GM12878 (cell line): ENCODE data around the gene LHFPL4. TPM values are rescaled to one million over a fixed set of nuclear protein-coding genes. Genes with fewer than 3 reads are reported as not detected.

Experiments used
- ATAC-seq: fragments of 200-7000 bp; cut with Tn5 transposase; 3 replicates; pipeline ENCODE4 v1.9.1; 2020; ENCODE audit warnings: mild to moderate bottlenecking, moderate library complexity
- BruUV-seq: library from RNA; stranded (reverse); fragments of 400-500 nt; replicated peaks from 2 replicates; lab custom pipeline; 2021; lab: Mats Ljungman, UMichigan
- CTCF ChIA-PET: fragments of 300-600 bp; sonication (Branson Sonifier 250); formaldehyde crosslinking; extraction: SDS; loops from one replicate; lab custom pipeline; 2021; ENCODE audit warnings: inconsistent platforms; lab: Yijun Ruan, JAX
- POLR2A ChIA-PET: fragments of 350-600 bp; formaldehyde crosslinking; extraction: SDS; loops from one replicate; lab custom pipeline; 2021; ENCODE audit warnings: inconsistent platforms; lab: Charles Lee
- RAD21 ChIA-PET: fragments of 300-600 bp; sonication (Branson Sonifier 250); formaldehyde crosslinking; loops from one replicate; lab custom pipeline; 2023; ENCODE audit warnings: antibody characterized with exemption; ENCODE audit not compliant: unreplicated experiment; lab: Charles Lee
- SMC1A ChIA-PET: fragments of 300-600 bp; sonication (Branson Sonifier 250); formaldehyde crosslinking; loops from one replicate; lab custom pipeline; 2023; ENCODE audit not compliant: unreplicated experiment, uncharacterized antibody; lab: Charles Lee
- DNase-seq: peaks from one replicate; pipeline ENCODE4 v3.0.0-alpha.2; 2011; ENCODE audit warnings: low read depth, low spot score
- FAIRE-seq: peaks from 3 replicates; lab custom pipeline; 2011; peaks lifted over from hg19 to GRCh38; lab: Jason Lieb, UNC
- H2AFZ ChIP-seq: 2 replicates; pipeline ENCODE4 v1.6.0; 2011; ENCODE audit warnings: low read depth, low read length, control low read depth; ENCODE audit not compliant: control insufficient read depth
- H3K27ac ChIP-seq: 2 replicates; pipeline ENCODE4 v1.5.1; 2011; ENCODE audit warnings: control low read depth; ENCODE audit not compliant: control insufficient read depth, insufficient read depth
- H3K27me3 ChIP-seq, 2 experiments: replicated peaks in 1 of 2; 2 replicates each; pipeline versions ENCODE4 v1.6.0 to v1.6.1; 2011; ENCODE audit warnings: low read length in 1 of 2; ENCODE audit not compliant: control insufficient read depth in 2 of 2, insufficient read depth in 2 of 2
- H3K36me3 ChIP-seq, 2 experiments: 2 replicates each; pipeline ENCODE4 v1.5.1; 2011; ENCODE audit warnings: low read length in 1 of 2; ENCODE audit not compliant: control insufficient read depth in 2 of 2, insufficient read depth in 2 of 2
- H3K4me1 ChIP-seq: 2 replicates; pipeline ENCODE4 v1.6.1; 2011; ENCODE audit warnings: mild to moderate bottlenecking, low read length, moderate library complexity, mixed read lengths; ENCODE audit not compliant: control insufficient read depth, insufficient read depth
- H3K4me2 ChIP-seq: 2 replicates; pipeline ENCODE4 v1.6.0; 2011; ENCODE audit warnings: control low read depth; ENCODE audit not compliant: control insufficient read depth, insufficient read depth
- H3K4me3 ChIP-seq: fragments of 200-600 bp; sonication (generic); 2 replicates; pipeline ENCODE4 v1.5.1; 2016
- H3K79me2 ChIP-seq: 2 replicates; pipeline ENCODE4 v1.6.0; 2011; ENCODE audit warnings: low read length; ENCODE audit not compliant: control insufficient read depth, insufficient read depth
- H3K9ac ChIP-seq: 2 replicates; pipeline ENCODE4 v1.8.0; 2011; ENCODE audit warnings: low read length, control low read depth, mixed read lengths; ENCODE audit not compliant: control insufficient read depth, insufficient read depth
- H3K9me3 ChIP-seq: replicated peaks from 3 replicates; pipeline ENCODE4 v1.5.1; 2011; ENCODE audit warnings: mild to moderate bottlenecking, low read length; ENCODE audit not compliant: control insufficient read depth, insufficient read depth
- H4K20me1 ChIP-seq: 2 replicates; pipeline ENCODE4 v1.6.0; 2011; ENCODE audit not compliant: control insufficient read depth, insufficient read depth
- BHLHE40 ChIP-seq, 2 experiments: fragments of 450-650 bp in 1 of 2; IDR thresholded peaks; 2 replicates each; pipeline ENCODE4 v1.6.1; 2011 to 2017; ENCODE audit warnings: low read depth in 2 of 2, borderline replicate concordance in 1 of 2, improper control_type of control experiment in 1 of 2, low read length in 1 of 2, mild to moderate bottlenecking in 1 of 2
- FOXK2 ChIP-seq: fragments of 450-650 bp; IDR thresholded peaks from 2 replicates; pipeline ENCODE4 v1.6.1; 2017; ENCODE audit warnings: mild to moderate bottlenecking, moderate library complexity
- NR2C2 ChIP-seq: IDR thresholded peaks from 2 replicates; pipeline ENCODE4 v1.6.1; 2011; ENCODE audit warnings: borderline replicate concordance, low read depth; ENCODE audit not compliant: control insufficient read depth, insufficient read length
- SPI1 ChIP-seq: IDR thresholded peaks from 2 replicates; pipeline ENCODE4 v1.6.1; 2011; ENCODE audit warnings: low read depth, mild to moderate bottlenecking, low read length, moderate library complexity, borderline replicate concordance; ENCODE audit not compliant: insufficient read depth
- SRF ChIP-seq, 2 experiments: IDR thresholded peaks; 2 replicates each; pipeline ENCODE4 v1.6.1; 2011; ENCODE audit warnings: low read depth in 2 of 2, low read length in 2 of 2, mild to moderate bottlenecking in 1 of 2, moderate library complexity in 1 of 2
- SUPT20H ChIP-seq: IDR thresholded peaks from 2 replicates; pipeline ENCODE4 v1.6.1; 2011; ENCODE audit warnings: low read depth, mild to moderate bottlenecking, low read length, moderate library complexity, borderline replicate concordance; ENCODE audit not compliant: control insufficient read depth
- SUZ12 ChIP-seq: fragments of 200-600 bp; sonication (generic); IDR thresholded peaks from one replicate; pipeline ENCODE4 v1.6.1; 2018; ENCODE audit warnings: antibody characterized with exemption, mild to moderate bottlenecking; ENCODE audit not compliant: unreplicated experiment
- ZNF207 ChIP-seq: fragments of 450-650 bp; IDR thresholded peaks from 2 replicates; pipeline ENCODE4 v1.6.1; 2014; ENCODE audit warnings: antibody characterized with exemption, mild to moderate bottlenecking, borderline replicate concordance
- ZZZ3 ChIP-seq: IDR thresholded peaks from 2 replicates; pipeline ENCODE4 v1.6.1; 2011; ENCODE audit warnings: low read depth; ENCODE audit not compliant: control insufficient read depth, insufficient read length
- WGBS: methylation state at CpG from one replicate; pipeline ENCODE4 v1.1.6; 2016; ENCODE audit warnings: low lambda C conversion rate; ENCODE audit not compliant: insufficient replicate concordance, insufficient coverage; ENCODE audit errors: missing lambda C conversion rate; 5-methylcytosine and 5-hydroxymethylcytosine counted together
- in situ Hi-C: fragments of 300-500 bp; cut with MboI; formaldehyde crosslinking; loops from 9 replicates; pipeline ENCODE4 v1.14.3; 2018; ENCODE audit warnings: mixed read lengths
- intact Hi-C: fragments of 100-400 bp; cut with micrococcal nuclease; formaldehyde crosslinking; loops from one replicate; pipeline ENCODE4 v1.14.2; 2022; ENCODE audit not compliant: unreplicated experiment
- polyA plus RNA-seq, 11 experiments: library from polyadenylated mRNA; depleted of rRNA in 4 of 11; unstranded in 6 of 11; stranded (reverse) in 5 of 11; fragments of >200 nt; fragmentation: Nextera tagmentation in 4 of 11; fragmentation: Illumina TruSeq in 1 of 11; extraction: Ambion mirVana in 4 of 11; extraction: Trizol in 1 of 11; gene quantifications; 1 replicate in 1 of 11; 2 replicates in 10 of 11; pipeline versions ENCODE4 v1.2.1 to v1.2.3, GENCODE V29; 2011 to 2016; ENCODE audit warnings: inconsistent platforms in 2 of 11, missing spikeins in 2 of 11, low read depth in 1 of 11
- total RNA-seq, 4 experiments: library from RNA; depleted of rRNA in 3 of 4; stranded (reverse); fragments of >200 nt in 3 of 4; fragmentation: Illumina TruSeq in 1 of 4; extraction: Trizol in 1 of 4; gene quantifications; 2 replicates each; pipeline versions ENCODE4 v1.2.1 to v1.2.3, GENCODE V29; 2013 to 2021
- TF ChIP-seq, protein P1 (sequence below): fragments of 450-650 bp; IDR thresholded peaks from 2 replicates; pipeline ENCODE4 v1.6.1; 2017; ENCODE audit warnings: mild to moderate bottlenecking

LHFPL4 gene
- total and polyA plus RNA-seq, 10 of the 15 experiments (the other 5 are each of a cell fraction or from before 2014, with no cell fraction given) = 0.05 to 0.15 TPM; not detected in 8

DNA sequence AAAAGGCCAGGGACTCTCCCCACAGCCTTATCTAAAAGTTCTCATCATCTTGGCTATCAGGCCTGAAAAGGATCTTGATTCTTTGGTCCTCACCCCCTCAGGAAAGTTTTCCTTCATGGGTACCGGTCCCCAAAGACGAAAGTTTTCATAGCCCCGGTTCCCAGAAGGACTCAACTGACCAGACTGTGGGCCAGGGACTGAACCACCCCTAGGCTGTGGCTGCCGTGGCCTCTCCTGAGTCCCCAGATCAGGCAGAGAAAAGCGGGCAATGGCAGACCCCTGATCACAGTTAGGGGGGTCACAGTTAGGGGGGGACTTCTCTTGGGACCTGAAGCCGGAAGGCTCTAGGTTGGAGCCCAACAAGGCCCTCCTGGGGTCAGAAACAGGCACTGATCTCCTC, 54.8 kb downstream of the LHFPL4 start:
- WGBS = 64% methylated on average over 6 of the region's 6 CpGs
- no peak for TF ChIP-seq NR2C2
- TF ChIP-seq SUPT20H = no peak
- no peak for TF ChIP-seq FOXK2
- TF ChIP-seq, protein P1, sequence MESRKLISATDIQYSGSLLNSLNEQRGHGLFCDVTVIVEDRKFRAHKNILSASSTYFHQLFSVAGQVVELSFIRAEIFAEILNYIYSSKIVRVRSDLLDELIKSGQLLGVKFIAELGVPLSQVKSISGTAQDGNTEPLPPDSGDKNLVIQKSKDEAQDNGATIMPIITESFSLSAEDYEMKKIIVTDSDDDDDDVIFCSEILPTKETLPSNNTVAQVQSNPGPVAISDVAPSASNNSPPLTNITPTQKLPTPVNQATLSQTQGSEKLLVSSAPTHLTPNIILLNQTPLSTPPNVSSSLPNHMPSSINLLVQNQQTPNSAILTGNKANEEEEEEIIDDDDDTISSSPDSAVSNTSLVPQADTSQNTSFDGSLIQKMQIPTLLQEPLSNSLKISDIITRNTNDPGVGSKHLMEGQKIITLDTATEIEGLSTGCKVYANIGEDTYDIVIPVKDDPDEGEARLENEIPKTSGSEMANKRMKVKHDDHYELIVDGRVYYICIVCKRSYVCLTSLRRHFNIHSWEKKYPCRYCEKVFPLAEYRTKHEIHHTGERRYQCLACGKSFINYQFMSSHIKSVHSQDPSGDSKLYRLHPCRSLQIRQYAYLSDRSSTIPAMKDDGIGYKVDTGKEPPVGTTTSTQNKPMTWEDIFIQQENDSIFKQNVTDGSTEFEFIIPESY = no peak
- TF ChIP-seq SRF (IDR thresholded peaks at IDR 0.05; ENCODE audit: low read depth in 2 of 2, low read length in 2 of 2) = no peak
- TF ChIP-seq ZNF207 = no peak
- no peak for TF ChIP-seq SUZ12
- no peak for TF ChIP-seq SPI1
- TF ChIP-seq BHLHE40 (IDR thresholded peaks at IDR 0.05; ENCODE audit: borderline replicate concordance in 1 of 2, low read depth in 2 of 2, low read length in 1 of 2) = no peak
- no peak for TF ChIP-seq ZZZ3
- Histone ChIP-seq H3K4me1 (no peaks in the 10 kb centered on the region), H3K79me2 (no peaks in the 10 kb centered on the region), H4K20me1 (no peaks in the 10 kb centered on the region), H3K27me3 (peaks cover 1 to 8% of the 10 kb centered on the region in 2 experiments), H3K4me3 (no peak overlapping the region), H3K9ac (no peak overlapping the region), H3K36me3 (no peaks in the 10 kb centered on the region), H2AFZ (no peak overlapping the region), H3K4me2 (no peak overlapping the region), H3K9me3 (no peaks in the 10 kb centered on the region), H3K27ac (no peak overlapping the region)
- intact Hi-C loops = loop anchor here (2.0 kb wide), 1 partner anchor 146 kb away; no protein-coding TSS in a partner anchor
- DNase-seq = no peak
- POLR2A ChIA-PET = no interaction called here
- FAIRE-seq = no peak
- SMC1A ChIA-PET = interaction anchor here (1.3 kb wide), 1 partner anchor 145 kb away, joined by 3 read pairs; no protein-coding TSS in a partner anchor
- CTCF ChIA-PET = interaction anchor here (0.6 kb wide), 1 partner anchor 17 kb away, joined by 3 read pairs; no protein-coding TSS in a partner anchor
- no TSS peak for BruUV-seq
- ATAC-seq = no peak
- RAD21 ChIA-PET = no interaction called here
- in situ Hi-C loops = no loop called here
